Measurements from ENCODE around the gene CITED2. TPM values are rescaled to one million over a fixed set of nuclear protein-coding genes. Genes with fewer than 3 reads are reported as not detected.

Gene CITED2
- total RNA-seq, 2 experiments from 2014 or later = 36.2 to 38.7 TPM

DNA sequence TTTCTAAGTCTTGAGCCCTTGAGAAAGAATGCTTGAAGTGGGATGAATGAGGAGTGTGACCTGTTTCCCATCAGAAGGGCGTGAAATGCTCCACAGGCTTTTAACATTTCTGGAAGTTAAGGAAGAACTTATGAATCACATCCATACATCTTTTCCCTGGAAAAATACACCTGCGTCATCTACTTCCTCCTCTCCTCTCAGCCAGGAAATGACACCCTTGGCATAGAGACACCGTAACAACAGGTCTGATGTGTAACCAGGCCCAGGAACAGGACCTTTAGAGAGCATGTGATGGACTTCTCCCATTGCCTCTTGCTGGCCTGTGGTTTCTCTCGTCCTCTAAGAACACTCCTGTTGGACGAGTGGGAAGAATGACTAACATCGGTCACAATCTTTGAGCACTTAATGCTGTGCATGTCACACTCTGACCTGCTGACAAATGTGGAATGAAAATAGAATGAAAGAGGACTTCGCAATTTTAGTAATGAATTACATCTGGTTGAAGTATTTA lies 28.5 kb upstream of the CITED2 start:
- DNase-seq = no peak

DNA sequence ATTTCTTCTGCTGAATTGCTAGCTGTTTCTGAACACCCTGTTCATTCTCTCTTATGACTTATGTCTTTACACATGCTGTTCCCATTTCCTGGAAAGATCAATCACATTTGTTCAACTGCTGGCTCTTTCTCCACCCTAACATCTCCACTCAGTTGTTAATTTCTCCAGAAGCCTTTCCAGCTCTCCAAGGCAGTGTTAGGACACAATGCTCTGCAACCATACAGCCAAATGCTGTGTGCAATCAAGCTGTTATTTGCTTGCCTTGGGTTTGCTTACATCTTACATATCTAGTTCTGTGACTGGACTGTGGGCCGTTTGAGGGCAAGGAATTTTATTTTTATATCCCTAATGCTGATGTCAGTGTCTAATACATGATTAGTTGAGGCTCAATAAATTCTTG lies 24.2 kb upstream of the CITED2 start:
- Mint-ChIP-seq H3K36me3 (ENCODE audit: low read depth) (no peaks in the 10 kb centered on the region), H3K4me3 (no peak overlapping the region), H3K9me3 (ENCODE audit: insufficient read depth) (no peaks in the 10 kb centered on the region), H3K27ac (no peak overlapping the region), H3K27me3 (ENCODE audit: low read depth) (peaks cover 4% of the 10 kb centered on the region), H3K4me1 (ENCODE audit: low read depth) (no peaks in the 10 kb centered on the region)
- CTCF ChIA-PET = interaction anchor here (0.7 kb wide), 1 partner anchor 13 kb away, joined by 3 read pairs; no protein-coding TSS in a partner anchor
- POLR2A ChIA-PET = no interaction called here
- DNase-seq (no peak), ATAC-seq (no peak)

More for the DNA sequence above, 28.5 kb upstream of the CITED2 start:
- Mint-ChIP-seq H3K4me3 (no peak overlapping the region), H3K36me3 (ENCODE audit: low read depth) (no peaks in the 10 kb centered on the region), H3K27ac (no peak overlapping the region), H3K4me1 (ENCODE audit: low read depth) (no peaks in the 10 kb centered on the region), H3K9me3 (ENCODE audit: insufficient read depth) (no peaks in the 10 kb centered on the region), H3K27me3 (ENCODE audit: low read depth) (peaks cover 4% of the 10 kb centered on the region)
- CTCF ChIA-PET = no interaction called here
- POLR2A ChIA-PET = no interaction called here
- ATAC-seq = no peak

DNA sequence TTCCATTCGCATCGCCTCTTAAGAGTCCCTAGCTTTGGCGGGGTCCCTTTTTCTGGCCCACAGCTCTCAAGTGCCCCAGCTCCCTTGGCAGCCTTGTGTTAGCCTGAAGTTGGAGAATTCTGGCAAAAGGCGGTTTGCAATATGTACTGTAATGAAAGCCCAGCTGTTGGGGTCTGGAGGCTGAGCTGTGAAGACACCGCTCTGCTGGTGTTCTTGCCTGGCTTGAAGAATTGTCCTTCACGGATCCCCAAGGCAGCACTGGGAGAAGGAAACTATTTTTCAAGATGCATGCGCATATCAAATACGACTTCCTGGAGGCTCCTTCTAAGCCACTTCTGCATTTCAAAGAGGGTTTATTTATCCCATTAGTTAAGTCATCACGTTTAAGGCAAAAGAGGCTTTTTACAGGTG lies 21.4 kb upstream of the CITED2 start:
- no peak overlapping the region for H3K4me3 Mint-ChIP-seq
- H3K36me3 Mint-ChIP-seq (ENCODE audit: low read depth) = no peaks in the 10 kb centered on the region
- ATAC-seq (no peak), DNase-seq (no peak)
- H3K27ac Mint-ChIP-seq = no peak overlapping the region
- POLR2A ChIA-PET = no interaction called here
- H3K4me1 Mint-ChIP-seq (ENCODE audit: low read depth) = no peaks in the 10 kb centered on the region
- no peaks in the 10 kb centered on the region for H3K9me3 Mint-ChIP-seq (ENCODE audit: insufficient read depth)
- H3K27me3 Mint-ChIP-seq (ENCODE audit: low read depth) = peaks cover 4% of the 10 kb centered on the region
- CTCF ChIA-PET = interaction anchor here (0.8 to 1.3 kb wide), 3 partner anchors 12 to 177 kb away, joined by 3 to 4 read pairs (median 3); no protein-coding TSS in a partner anchor

DNA sequence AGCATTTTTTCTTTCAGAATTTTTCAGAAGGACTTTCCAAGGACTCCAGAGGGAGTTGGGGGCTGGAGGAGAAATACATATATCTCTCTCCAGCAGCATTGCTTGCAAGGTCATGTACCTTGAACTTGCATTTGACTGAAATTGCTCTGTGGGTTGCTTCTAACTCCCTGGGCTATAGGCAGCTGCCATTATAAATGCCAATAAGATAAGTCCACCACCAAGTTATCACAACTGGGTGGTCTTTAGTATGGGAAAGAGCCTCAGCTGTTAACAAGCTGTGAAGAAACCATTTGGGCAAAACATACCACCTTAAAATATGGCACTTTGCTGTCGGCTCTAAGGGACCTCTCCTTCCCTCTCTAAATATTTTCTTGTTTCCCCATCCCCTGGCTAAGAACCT lies 20.9 kb upstream of the CITED2 start:
- Mint-ChIP-seq H3K9me3 (ENCODE audit: insufficient read depth) (no peaks in the 10 kb centered on the region), H3K27ac (no peak overlapping the region), H3K4me1 (ENCODE audit: low read depth) (no peaks in the 10 kb centered on the region), H3K4me3 (no peak overlapping the region), H3K36me3 (ENCODE audit: low read depth) (no peaks in the 10 kb centered on the region), H3K27me3 (ENCODE audit: low read depth) (peaks cover 3% of the 10 kb centered on the region)
- DNase-seq = no peak
- ChIA-PET CTCF (interaction anchor here (0.6 to 1.3 kb wide), 4 partner anchors 11 to 176 kb away, joined by 3 to 4 read pairs (median 4); no protein-coding TSS in a partner anchor), POLR2A (no interaction called here)
- ATAC-seq = no peak

DNA sequence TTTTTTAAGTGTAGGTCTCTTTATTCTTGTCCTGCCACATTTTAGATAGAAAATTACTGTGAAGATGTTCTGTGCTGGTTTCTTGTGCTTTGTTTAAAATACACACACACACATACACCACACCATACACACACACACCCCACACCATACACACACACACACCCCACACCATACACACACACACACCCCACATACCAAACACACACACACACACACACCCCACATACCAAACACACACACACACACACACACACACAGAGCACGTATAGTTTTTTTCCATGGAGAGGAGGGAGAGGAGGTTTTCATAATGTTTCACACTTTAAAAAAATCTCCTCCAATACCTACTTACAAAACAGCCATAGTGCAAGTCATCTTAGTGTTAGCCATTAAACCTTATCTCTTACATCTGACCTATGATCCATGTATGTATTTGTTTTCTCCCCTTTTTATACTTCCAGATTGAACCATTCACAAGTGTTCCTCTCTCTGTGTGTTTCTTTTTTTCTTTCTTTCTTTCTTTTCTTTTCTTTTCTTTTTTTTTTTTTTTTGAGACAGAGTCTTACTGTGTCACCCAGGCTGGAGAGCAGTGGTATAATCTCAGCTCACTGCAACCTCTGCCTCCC lies 19.7 kb upstream of the CITED2 start:
- Mint-ChIP-seq H3K9me3 (ENCODE audit: insufficient read depth) (no peaks in the 10 kb centered on the region), H3K4me1 (ENCODE audit: low read depth) (no peaks in the 10 kb centered on the region), H3K27me3 (ENCODE audit: low read depth) (no peaks in the 10 kb centered on the region), H3K36me3 (ENCODE audit: low read depth) (no peaks in the 10 kb centered on the region), H3K4me3 (no peak overlapping the region), H3K27ac (no peak overlapping the region)
- ChIA-PET POLR2A (interaction anchor here (1.3 kb wide), 1 partner anchor 20 kb away, joined by 4 read pairs; the partner anchor contains the start of gene CITED2), CTCF (no interaction called here)
- DNase-seq (no peak), ATAC-seq (no peak)

DNA sequence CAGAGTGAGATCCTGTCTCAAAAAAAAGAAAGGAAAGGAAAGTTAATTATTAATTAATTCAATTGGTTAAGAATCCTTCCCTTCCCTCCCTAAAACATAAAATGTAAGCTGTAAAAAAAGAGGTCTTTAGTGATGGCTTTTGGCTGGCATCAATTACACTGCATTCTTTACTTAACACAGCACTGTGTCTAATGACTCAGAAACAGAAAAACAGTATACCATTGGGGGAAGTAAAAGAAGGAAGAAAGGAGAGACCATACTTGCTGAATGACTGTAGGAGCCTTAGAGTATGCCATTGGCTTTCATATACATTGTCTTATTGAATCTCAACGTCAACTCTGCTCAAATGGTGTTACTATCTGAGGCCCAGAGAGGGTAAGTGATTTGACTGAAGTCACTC lies 18.3 kb upstream of the CITED2 start:
- H3K27me3 Mint-ChIP-seq (ENCODE audit: low read depth) = no peaks in the 10 kb centered on the region
- no peaks in the 10 kb centered on the region for H3K36me3 Mint-ChIP-seq (ENCODE audit: low read depth)
- no peak for ATAC-seq
- no peaks in the 10 kb centered on the region for H3K9me3 Mint-ChIP-seq (ENCODE audit: insufficient read depth)
- POLR2A ChIA-PET = interaction anchor here (1.3 kb wide), 1 partner anchor 18 kb away, joined by 4 read pairs; the partner anchor contains the start of gene CITED2
- CTCF ChIA-PET = no interaction called here
- no peak overlapping the region for H3K27ac Mint-ChIP-seq
- DNase-seq = no peak
- no peak overlapping the region for H3K4me3 Mint-ChIP-seq
- H3K4me1 Mint-ChIP-seq (ENCODE audit: low read depth) = no peaks in the 10 kb centered on the region

- H3K4me3 Mint-ChIP-seq = no peak overlapping the region
- no peaks in the 10 kb centered on the region for H3K4me1 Mint-ChIP-seq (ENCODE audit: low read depth)
- ATAC-seq (no peak), DNase-seq (no peak)
- H3K9me3 Mint-ChIP-seq (ENCODE audit: insufficient read depth) = no peaks in the 10 kb centered on the region
- ChIA-PET CTCF (no interaction called here), POLR2A (no interaction called here)
- no peak overlapping the region for H3K27ac Mint-ChIP-seq
- H3K27me3 Mint-ChIP-seq (ENCODE audit: low read depth) = no peaks in the 10 kb centered on the region
- H3K36me3 Mint-ChIP-seq (ENCODE audit: low read depth) = no peaks in the 10 kb centered on the region
Observed at GRCh38 chr6:139391709-139392108, 17.3 kb upstream of the CITED2 start.

DNA sequence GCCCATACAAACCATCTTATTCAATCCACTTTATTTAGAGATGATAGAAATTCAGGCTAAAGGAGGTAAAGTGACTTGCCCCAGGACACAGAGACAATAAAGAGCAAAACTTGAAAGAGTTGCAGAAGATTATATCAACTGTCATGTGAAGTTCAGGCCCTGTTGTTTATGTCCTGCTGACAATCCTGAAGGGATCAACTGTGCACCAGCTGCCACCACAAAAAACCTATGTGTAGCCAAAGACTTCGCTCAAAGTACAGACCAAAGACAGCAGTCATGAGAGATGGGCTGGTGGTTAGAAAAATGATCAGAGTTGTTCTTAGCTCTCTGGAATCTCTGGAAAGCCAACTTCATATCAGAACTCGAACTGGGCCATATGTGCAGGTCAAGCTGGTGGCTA lies 16.0 kb upstream of the CITED2 start:
- Mint-ChIP-seq H3K27ac (no peak overlapping the region), H3K4me1 (ENCODE audit: low read depth) (no peaks in the 10 kb centered on the region), H3K27me3 (ENCODE audit: low read depth) (no peaks in the 10 kb centered on the region), H3K36me3 (ENCODE audit: low read depth) (no peaks in the 10 kb centered on the region), H3K9me3 (ENCODE audit: insufficient read depth) (no peaks in the 10 kb centered on the region), H3K4me3 (no peak overlapping the region)
- ChIA-PET CTCF (no interaction called here), POLR2A (interaction anchor here (0.7 kb wide), 1 partner anchor 16 kb away, joined by 3 read pairs; the partner anchor contains the start of gene CITED2)
- ATAC-seq = no peak
- no peak for DNase-seq

DNA sequence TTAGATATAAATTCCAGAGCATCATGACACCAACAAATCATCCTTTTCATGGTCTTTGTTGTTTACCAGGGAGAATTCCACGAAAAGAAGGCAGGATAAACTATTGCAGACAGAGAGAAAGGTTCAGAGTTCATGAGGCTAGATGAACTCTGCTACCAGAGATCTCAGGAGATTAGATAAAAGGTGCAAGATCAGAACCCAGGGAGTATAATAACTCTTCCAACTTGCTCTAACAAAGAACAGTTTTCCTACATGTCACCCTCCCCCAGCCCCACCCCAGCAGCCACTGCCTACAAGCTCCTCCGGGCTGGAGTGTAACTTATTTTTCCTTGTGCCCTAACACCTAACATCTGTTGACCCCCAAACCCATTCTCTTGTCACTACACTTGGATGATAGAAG lies 13.9 kb upstream of the CITED2 start:
- H3K36me3 Mint-ChIP-seq (ENCODE audit: low read depth) = no peaks in the 10 kb centered on the region
- no peaks in the 10 kb centered on the region for H3K4me1 Mint-ChIP-seq (ENCODE audit: low read depth)
- ChIA-PET POLR2A (no interaction called here), CTCF (no interaction called here)
- no peak for DNase-seq
- H3K9me3 Mint-ChIP-seq (ENCODE audit: insufficient read depth) = no peaks in the 10 kb centered on the region
- no peak overlapping the region for H3K27ac Mint-ChIP-seq
- H3K27me3 Mint-ChIP-seq (ENCODE audit: low read depth) = no peaks in the 10 kb centered on the region
- ATAC-seq = no peak
- no peak overlapping the region for H3K4me3 Mint-ChIP-seq

DNA sequence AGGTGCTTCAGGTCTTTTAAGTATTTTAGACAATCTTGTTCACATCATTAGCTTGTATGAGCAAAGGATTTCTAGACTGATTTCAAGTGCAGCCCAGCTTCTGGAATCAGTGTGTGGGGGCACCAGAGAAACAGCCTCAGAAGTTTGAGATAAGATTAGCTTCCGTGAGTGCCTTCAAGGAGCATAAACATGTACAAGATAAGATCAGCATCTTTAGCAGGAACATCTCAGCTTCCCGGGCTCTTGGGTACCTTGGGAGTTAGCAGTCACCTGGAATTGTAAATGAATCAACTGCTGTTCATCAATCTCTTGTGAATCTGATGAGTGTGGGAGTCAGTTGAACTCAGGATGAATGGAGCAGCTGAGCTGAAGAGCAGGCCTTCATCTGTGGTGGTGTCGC lies 12.0 kb upstream of the CITED2 start:
- no peak overlapping the region for H3K4me3 Mint-ChIP-seq
- no peaks in the 10 kb centered on the region for H3K27me3 Mint-ChIP-seq (ENCODE audit: low read depth)
- DNase-seq (no peak), ATAC-seq (no peak)
- POLR2A ChIA-PET = interaction anchor here (0.6 kb wide), 1 partner anchor 151 kb away, joined by 4 read pairs; no protein-coding TSS in a partner anchor
- CTCF ChIA-PET = no interaction called here
- no peak overlapping the region for H3K27ac Mint-ChIP-seq
- H3K4me1 Mint-ChIP-seq (ENCODE audit: low read depth) = no peaks in the 10 kb centered on the region
- no peaks in the 10 kb centered on the region for H3K36me3 Mint-ChIP-seq (ENCODE audit: low read depth)
- no peaks in the 10 kb centered on the region for H3K9me3 Mint-ChIP-seq (ENCODE audit: insufficient read depth)

- H3K4me3 Mint-ChIP-seq = no peak overlapping the region
- ATAC-seq (no peak), DNase-seq (no peak)
- H3K4me1 Mint-ChIP-seq (ENCODE audit: low read depth) = peaks cover 7% of the 10 kb centered on the region
- H3K9me3 Mint-ChIP-seq (ENCODE audit: insufficient read depth) = no peaks in the 10 kb centered on the region
- H3K36me3 Mint-ChIP-seq (ENCODE audit: low read depth) = no peaks in the 10 kb centered on the region
- ChIA-PET CTCF (interaction anchor here (0.6 kb wide), 1 partner anchor 8 kb away, joined by 3 read pairs; no protein-coding TSS in a partner anchor), POLR2A (no interaction called here)
- no peaks in the 10 kb centered on the region for H3K27me3 Mint-ChIP-seq (ENCODE audit: low read depth)
- H3K27ac Mint-ChIP-seq = no peak overlapping the region
Observed at GRCh38 chr6:139381216-139381865, 6.9 kb upstream of the CITED2 start.

- ChIA-PET POLR2A (no interaction called here), CTCF (no interaction called here)
Observed at GRCh38 chr6:139380611-139381010, 6.2 kb upstream of the CITED2 start.

More at GRCh38 chr6:139380611-139381010, 6.2 kb upstream of the CITED2 start:
- Mint-ChIP-seq H3K27me3 (ENCODE audit: low read depth) (no peaks in the 10 kb centered on the region), H3K9me3 (ENCODE audit: insufficient read depth) (no peaks in the 10 kb centered on the region), H3K36me3 (ENCODE audit: low read depth) (no peaks in the 10 kb centered on the region), H3K4me3 (no peak overlapping the region), H3K27ac (no peak overlapping the region), H3K4me1 (ENCODE audit: low read depth) (peaks cover 14% of the 10 kb centered on the region)
- ATAC-seq (no peak), DNase-seq (no peak)
